Psoas muscle (tissue), 8 donors: Measurements from ENCODE around the gene EMC8. TPM values are rescaled to one million over a fixed set of nuclear protein-coding genes. Genes with fewer than 3 reads are reported as not detected.

Source experiments
- ATAC-seq, 4 donors: fragments of 200-7000 bp; cut with Tn5 transposase; one replicate each; pipeline ENCODE4 v1.9.1; 2020; ENCODE audit warnings: moderate library complexity in 3 of 4, mild to moderate bottlenecking in 2 of 4
- DNase-seq, 2 donors: peaks; one replicate each; pipeline ENCODE4 v3.0.0-alpha.2; 2020
- H3K27ac ChIP-seq: fragments of 200-600 bp; one replicate; pipeline ENCODE4 v1.8.0; 2022
- H3K27me3 ChIP-seq, 3 donors: fragments of 200-600 bp in 1 of 3; one replicate each; pipeline versions ENCODE4 v1.6.1 to v1.8.0; 2013 to 2022; ENCODE audit warnings: low read length in 2 of 3, mild to moderate bottlenecking in 2 of 3, moderate library complexity in 1 of 3; ENCODE audit not compliant: insufficient read depth in 3 of 3
- H3K36me3 ChIP-seq, 2 donors: fragments of 200-600 bp in 1 of 2; one replicate each; pipeline versions ENCODE4 v1.6.1 to v1.8.0; 2013 to 2022; ENCODE audit warnings: low read depth in 1 of 2, mild to moderate bottlenecking in 1 of 2, moderate library complexity in 1 of 2; ENCODE audit not compliant: insufficient read depth in 1 of 2
- H3K4me1 ChIP-seq: fragments of 200-600 bp; one replicate; pipeline ENCODE4 v1.8.0; 2022
- H3K4me3 ChIP-seq: fragments of 200-600 bp; one replicate; pipeline ENCODE4 v1.8.0; 2022; ENCODE audit warnings: mild to moderate bottlenecking
- H3K9me3 ChIP-seq: fragments of 200-600 bp; one replicate; pipeline ENCODE4 v1.8.0; 2022
- WGBS, 3 donors: extraction: QIAGEN DNeasy Blood & Tissue Kit; methylation state at CpG; one replicate each; pipeline versions ENCODE4 v1.1.6 to v1.1.7; 2013; 5-methylcytosine and 5-hydroxymethylcytosine counted together
- intact Hi-C, 2 donors: fragments of 100-400 bp; cut with DNase I; formaldehyde crosslinking; loops; one replicate each; pipeline versions ENCODE4 v1.11.0 to v1.14.2; 2022
- polyA plus RNA-seq, 3 donors: library from polyadenylated mRNA; stranded (reverse); fragments of 200-250 nt; gene quantifications; one replicate each; pipeline ENCODE4 v1.2.3, GENCODE V29; 2013
- total RNA-seq, 4 donors: library from RNA; stranded (reverse); fragmentation: NEBNext Ultra II Directional in 2 of 4; extraction: Animal tissue kit (Norgen Biotek cat#: 25700) in 2 of 4; gene quantifications; one replicate each; pipeline versions ENCODE4 v1.2.1 to v1.2.4, GENCODE V29; 2021 to 2023
- TF ChIP-seq, protein P1 (sequence below): fragments of 200-600 bp; IDR thresholded peaks from one replicate; pipeline ENCODE4 v1.8.0; 2022; ENCODE audit warnings: antibody characterized with exemption
- donor health status: healthy with polysubstance abuse.
- donor health status: DM: no; HTN: no; CAD: no; lungs with moderate emphysema.
- donor health status: Bipolar disorder and iron deficiency.
- donor health status: healthy.
- donor health status: DM: yes; HTN: yes; CAD: no.
- donor health status: DM: no; HTN: no; CAD: no.
- donor health status: DM: no; HTN: no; CAD: no.
- donor health status: DM: yes; HTN: yes; CAD: no.

The EMC8 gene
- total and polyA plus RNA-seq, 7 donors, result 16.4 to 41.6 (median 24.7) TPM

DNA sequence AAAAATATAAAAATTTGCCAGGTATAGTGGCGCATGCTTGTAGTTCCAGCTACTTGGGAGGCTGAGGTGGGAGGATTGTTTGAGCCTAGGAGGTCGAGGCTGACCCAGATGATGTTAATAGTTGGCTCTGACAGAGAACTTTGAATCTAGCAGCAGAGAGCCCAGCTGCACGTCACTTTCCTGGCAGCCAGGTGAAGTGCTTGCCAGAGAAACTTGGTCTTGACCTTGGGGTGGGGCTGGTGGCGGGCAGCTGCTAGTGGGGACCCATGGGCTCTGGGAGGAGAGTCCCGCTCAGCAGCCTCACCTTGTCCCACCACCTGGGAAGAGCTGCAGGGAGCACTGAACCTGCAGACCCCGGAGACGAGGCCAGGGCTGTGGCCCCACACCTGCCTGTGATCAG lies 45.4 kb downstream of the EMC8 start:
- ATAC-seq (no peak), DNase-seq (no peak)
- TF ChIP-seq, protein P1, sequence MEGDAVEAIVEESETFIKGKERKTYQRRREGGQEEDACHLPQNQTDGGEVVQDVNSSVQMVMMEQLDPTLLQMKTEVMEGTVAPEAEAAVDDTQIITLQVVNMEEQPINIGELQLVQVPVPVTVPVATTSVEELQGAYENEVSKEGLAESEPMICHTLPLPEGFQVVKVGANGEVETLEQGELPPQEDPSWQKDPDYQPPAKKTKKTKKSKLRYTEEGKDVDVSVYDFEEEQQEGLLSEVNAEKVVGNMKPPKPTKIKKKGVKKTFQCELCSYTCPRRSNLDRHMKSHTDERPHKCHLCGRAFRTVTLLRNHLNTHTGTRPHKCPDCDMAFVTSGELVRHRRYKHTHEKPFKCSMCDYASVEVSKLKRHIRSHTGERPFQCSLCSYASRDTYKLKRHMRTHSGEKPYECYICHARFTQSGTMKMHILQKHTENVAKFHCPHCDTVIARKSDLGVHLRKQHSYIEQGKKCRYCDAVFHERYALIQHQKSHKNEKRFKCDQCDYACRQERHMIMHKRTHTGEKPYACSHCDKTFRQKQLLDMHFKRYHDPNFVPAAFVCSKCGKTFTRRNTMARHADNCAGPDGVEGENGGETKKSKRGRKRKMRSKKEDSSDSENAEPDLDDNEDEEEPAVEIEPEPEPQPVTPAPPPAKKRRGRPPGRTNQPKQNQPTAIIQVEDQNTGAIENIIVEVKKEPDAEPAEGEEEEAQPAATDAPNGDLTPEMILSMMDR, result no peak
- Histone ChIP-seq H3K27ac (no peak overlapping the region), H3K36me3 (no peaks in the 10 kb centered on the region), H3K4me1 (peaks cover 11% of the 10 kb centered on the region), H3K9me3 (no peaks in the 10 kb centered on the region), H3K4me3 (no peak overlapping the region), H3K27me3 (peaks cover 0 to 24% (median 0%) of the 10 kb centered on the region in 3 donors)
- WGBS, 3 donors, result 79 to 80% (median 80%) methylated on average over 7 of the region's 7 CpGs
- intact Hi-C loops, result no loop called here

DNA sequence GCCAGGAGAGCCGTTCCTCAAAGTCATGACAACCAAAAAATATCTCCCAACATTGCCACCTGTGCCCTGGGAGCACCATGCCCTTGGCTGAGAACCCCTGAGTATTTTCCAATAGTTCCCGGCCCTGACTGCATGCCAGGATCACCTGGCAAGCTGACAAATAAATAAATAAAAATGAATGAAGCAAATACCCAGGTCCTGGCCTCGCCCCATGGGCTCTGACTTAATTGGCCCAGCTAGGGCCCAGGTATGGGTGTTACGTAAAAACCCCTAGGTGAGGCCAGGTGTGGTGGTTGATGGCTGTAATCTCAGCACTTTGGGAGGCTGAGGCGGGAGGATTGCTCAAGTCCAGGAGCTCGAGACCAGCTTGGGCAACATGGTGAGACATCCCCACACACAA lies 45.8 kb downstream of the EMC8 start:
- TF ChIP-seq, protein P1, result no peak
- ATAC-seq, result no peak
- Histone ChIP-seq H3K36me3 (no peaks in the 10 kb centered on the region), H3K9me3 (no peaks in the 10 kb centered on the region), H3K4me3 (no peak overlapping the region), H3K27me3 (peaks cover 0 to 28% (median 0%) of the 10 kb centered on the region in 3 donors), H3K4me1 (peaks cover 11% of the 10 kb centered on the region), H3K27ac (no peak overlapping the region)
- intact Hi-C loops, result no loop called here
- 63 to 67% (median 64%) methylated on average over 6 of the region's 6 CpGs for WGBS, 3 donors
- no peak for DNase-seq

DNA sequence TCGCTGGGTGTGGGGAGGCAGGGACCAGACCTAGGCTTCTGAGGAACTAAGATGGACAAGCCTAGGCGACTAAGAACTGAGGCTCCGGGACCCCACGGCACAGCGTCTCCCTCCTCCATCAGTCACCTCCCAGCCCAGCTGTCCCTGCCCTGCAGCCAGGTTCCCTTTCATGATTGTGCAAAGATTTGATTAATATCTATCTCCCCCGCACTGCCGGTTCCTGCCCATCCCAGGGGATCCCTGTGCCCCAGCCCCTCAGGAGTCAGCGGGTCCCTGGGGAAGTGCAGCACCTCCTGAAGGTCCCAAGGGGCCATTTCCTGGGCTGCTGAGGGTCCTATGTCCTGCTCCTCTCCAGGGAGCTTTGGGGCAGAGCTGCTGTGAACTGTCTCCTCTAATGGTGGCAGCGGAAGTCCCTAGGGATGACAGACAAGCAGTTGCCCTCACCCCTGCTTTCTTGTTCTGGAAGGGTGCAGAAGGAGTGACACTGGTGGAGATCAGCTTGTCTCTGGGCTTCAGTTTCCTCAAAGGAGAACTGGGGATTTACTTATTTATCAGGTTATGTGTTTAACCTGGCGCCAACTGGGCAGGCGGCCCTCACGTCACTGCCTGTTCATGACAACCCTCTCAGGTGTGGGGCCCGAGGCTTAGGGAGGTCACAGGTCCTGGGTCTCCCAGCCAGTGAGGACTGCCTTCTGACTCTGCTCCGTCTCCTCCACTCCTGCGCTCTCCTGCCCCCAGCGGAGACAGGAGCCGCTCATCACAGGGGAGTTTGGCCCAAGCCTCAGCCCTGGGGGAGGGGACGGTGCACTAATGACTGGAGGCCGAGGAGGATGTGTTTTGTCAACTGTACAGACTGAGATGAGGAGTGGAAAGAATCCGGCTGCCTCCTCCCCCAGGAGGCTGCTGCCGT lies 46.6 kb downstream of the EMC8 start:
- DNase-seq, result no peak
- WGBS, 3 donors, result 38 to 45% (median 42%) methylated on average over 21 of the region's 21 CpGs
- intact Hi-C loops, result no loop called here
- Histone ChIP-seq H3K9me3 (no peaks in the 10 kb centered on the region), H3K4me1 (peaks cover 11% of the 10 kb centered on the region), H3K27me3 (peaks cover 0 to 31% (median 0%) of the 10 kb centered on the region in 3 donors), H3K36me3 (no peaks in the 10 kb centered on the region), H3K27ac (no peak overlapping the region), H3K4me3 (no peak overlapping the region)
- TF ChIP-seq, protein P1, result no peak
- peak in 3 of 4 donors; percentile 45 to 64 (median 63) for ATAC-seq

DNA sequence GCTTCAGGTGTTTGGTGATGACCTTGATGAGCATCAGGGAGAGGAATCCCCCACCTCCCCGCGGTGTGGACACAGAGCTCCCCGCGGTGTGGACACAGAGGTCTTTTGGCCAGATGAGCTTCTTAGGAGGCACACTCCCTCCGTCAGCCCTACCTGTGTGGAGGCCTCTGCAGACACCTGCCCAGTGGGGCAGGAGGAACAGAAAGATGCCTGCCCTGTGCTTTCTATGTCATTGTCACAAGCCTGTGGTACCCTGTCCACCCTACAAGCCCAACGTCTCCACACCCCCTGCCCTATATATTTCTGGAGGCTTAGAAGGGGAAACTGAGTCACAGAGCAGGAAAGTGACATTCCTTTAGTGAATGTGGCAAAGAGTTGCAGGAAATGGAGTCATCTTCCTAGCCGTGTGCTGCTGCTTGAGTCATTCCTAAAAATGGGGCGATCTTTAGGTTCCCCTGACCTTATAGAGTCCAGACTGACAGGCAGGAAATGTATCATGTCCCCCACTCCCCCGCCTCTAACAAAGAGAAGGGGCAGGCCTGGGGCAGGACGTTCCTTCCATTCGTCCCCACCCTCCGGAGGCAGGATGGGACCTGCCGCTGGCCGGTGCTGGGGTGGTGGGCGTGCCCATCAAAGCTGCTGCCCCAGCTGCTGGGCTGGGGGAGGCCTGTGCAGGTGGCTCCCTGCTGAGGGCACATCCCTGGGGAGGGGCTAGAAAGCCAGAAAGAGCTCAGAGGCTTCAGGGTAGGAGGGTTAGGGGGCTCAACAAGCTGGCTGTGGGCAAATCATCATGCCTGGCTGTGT lies 47.4 kb downstream of the EMC8 start:
- WGBS, 3 donors, result 33 to 41% (median 37%) methylated on average over 15 of the region's 15 CpGs
- Histone ChIP-seq H3K27me3 (peaks cover 0 to 31% (median 0%) of the 10 kb centered on the region in 3 donors), H3K4me1 (peaks cover 11% of the 10 kb centered on the region), H3K36me3 (no peaks in the 10 kb centered on the region), H3K9me3 (no peaks in the 10 kb centered on the region), H3K4me3 (peak overlapping the region; percentile 68), H3K27ac (no peak overlapping the region)
- ATAC-seq, result peak in 1 of 4 donors; percentile 23
- DNase-seq, result no peak
- TF ChIP-seq, protein P1, result no peak
- intact Hi-C loops, result no loop called here
